ENCODE data around the gene ITGA11. TPM values are rescaled to one million over a fixed set of nuclear protein-coding genes. Genes with fewer than 3 reads are reported as not detected.

Gene ITGA11
- total and polyA plus RNA-seq, 2 donors (not counting 1 experiment from before 2014, with no cell fraction given) = 21.5 to 29.6 TPM

GRCh38 chr15:68322796-68323195 lies 109.2 kb downstream of the ITGA11 start:
- no peak for DNase-seq (ENCODE audit: low read depth in 2 of 2)
- no peak overlapping the region for H2AFZ ChIP-seq (ENCODE audit: low read length)
- H4K20me1 ChIP-seq (ENCODE audit: control insufficient read depth, extremely low read depth, insufficient read depth, low read length) = peaks cover 2% of the 10 kb centered on the region
- H3K79me2 ChIP-seq (ENCODE audit: control insufficient read depth, insufficient read depth, low read length) = no peaks in the 10 kb centered on the region
- H3K9ac ChIP-seq (ENCODE audit: insufficient read depth, low read length) = no peak overlapping the region
- no peaks in the 10 kb centered on the region for H3K9me3 ChIP-seq (ENCODE audit: control insufficient read depth, insufficient read depth, low read depth, low read length)
- H3K4me3 ChIP-seq (replicated peaks in 1 of 4; ENCODE audit: control extremely low read depth in 1 of 4, insufficient read depth in 1 of 4, low read depth in 3 of 4, low read length in 4 of 4) = no peak overlapping the region
- TF ChIP-seq EZH2 (IDR thresholded peaks at IDR 0.05; ENCODE audit: low read length, missing control alignments) (no peak), CTCF (conservative IDR thresholded peaks at IDR 0.05 in 1 of 2, IDR thresholded peaks at IDR 0.05 in 1 of 2; ENCODE audit: low read depth in 1 of 2, low read length in 2 of 2) (no peak)
- no peak overlapping the region for H3K4me2 ChIP-seq (ENCODE audit: extremely low read depth, insufficient read depth, low read length)
- no peak overlapping the region for H3K27ac ChIP-seq (ENCODE audit: insufficient read depth, low read length)
- H3K36me3 ChIP-seq (ENCODE audit: control insufficient read depth, insufficient read depth, low read length) = no peaks in the 10 kb centered on the region
- H3K27me3 ChIP-seq (ENCODE audit: control insufficient read depth, insufficient read depth, low read length) = peaks cover 5% of the 10 kb centered on the region
- H3K4me1 ChIP-seq (ENCODE audit: control insufficient read depth, extremely low read depth, insufficient read depth, low read length) = no peaks in the 10 kb centered on the region

GRCh38 chr15:68321229-68321628 lies 110.7 kb downstream of the ITGA11 start:
- no peaks in the 10 kb centered on the region for H3K36me3 ChIP-seq (ENCODE audit: control insufficient read depth, insufficient read depth, low read length)
- no peak overlapping the region for H3K4me3 ChIP-seq (replicated peaks in 1 of 4; ENCODE audit: control extremely low read depth in 1 of 4, insufficient read depth in 1 of 4, low read depth in 3 of 4, low read length in 4 of 4)
- no peak overlapping the region for H3K4me2 ChIP-seq (ENCODE audit: extremely low read depth, insufficient read depth, low read length)
- no peak overlapping the region for H3K9ac ChIP-seq (ENCODE audit: insufficient read depth, low read length)
- DNase-seq (ENCODE audit: low read depth in 2 of 2) = no peak
- no peaks in the 10 kb centered on the region for H3K79me2 ChIP-seq (ENCODE audit: control insufficient read depth, insufficient read depth, low read length)
- H4K20me1 ChIP-seq (ENCODE audit: control insufficient read depth, extremely low read depth, insufficient read depth, low read length) = peaks cover 2% of the 10 kb centered on the region
- no peaks in the 10 kb centered on the region for H3K9me3 ChIP-seq (ENCODE audit: control insufficient read depth, insufficient read depth, low read depth, low read length)
- H3K27ac ChIP-seq (ENCODE audit: insufficient read depth, low read length) = no peak overlapping the region
- no peaks in the 10 kb centered on the region for H3K4me1 ChIP-seq (ENCODE audit: control insufficient read depth, extremely low read depth, insufficient read depth, low read length)
- no peak for TF ChIP-seq EZH2 (IDR thresholded peaks at IDR 0.05; ENCODE audit: low read length, missing control alignments)
- no peak for TF ChIP-seq CTCF (conservative IDR thresholded peaks at IDR 0.05 in 1 of 2, IDR thresholded peaks at IDR 0.05 in 1 of 2; ENCODE audit: low read depth in 1 of 2, low read length in 2 of 2)
- H2AFZ ChIP-seq (ENCODE audit: low read length) = no peak overlapping the region
- H3K27me3 ChIP-seq (ENCODE audit: control insufficient read depth, insufficient read depth, low read length) = peaks cover 4% of the 10 kb centered on the region

- H3K36me3 ChIP-seq (ENCODE audit: control insufficient read depth, insufficient read depth, low read length) = no peaks in the 10 kb centered on the region
- H2AFZ ChIP-seq (ENCODE audit: low read length) = no peak overlapping the region
- no peaks in the 10 kb centered on the region for H3K27me3 ChIP-seq (ENCODE audit: control insufficient read depth, insufficient read depth, low read length)
- no peaks in the 10 kb centered on the region for H3K79me2 ChIP-seq (ENCODE audit: control insufficient read depth, insufficient read depth, low read length)
- TF ChIP-seq CTCF (conservative IDR thresholded peaks at IDR 0.05 in 1 of 2, IDR thresholded peaks at IDR 0.05 in 1 of 2; ENCODE audit: low read depth in 1 of 2, low read length in 2 of 2) = no peak
- TF ChIP-seq EZH2 (IDR thresholded peaks at IDR 0.05; ENCODE audit: low read length, missing control alignments) = no peak
- no peak for DNase-seq (ENCODE audit: low read depth in 2 of 2)
- H3K4me1 ChIP-seq (ENCODE audit: control insufficient read depth, extremely low read depth, insufficient read depth, low read length) = no peaks in the 10 kb centered on the region
- H4K20me1 ChIP-seq (ENCODE audit: control insufficient read depth, extremely low read depth, insufficient read depth, low read length) = peaks cover 2% of the 10 kb centered on the region
- no peak overlapping the region for H3K4me2 ChIP-seq (ENCODE audit: extremely low read depth, insufficient read depth, low read length)
- H3K4me3 ChIP-seq (replicated peaks in 1 of 4; ENCODE audit: control extremely low read depth in 1 of 4, insufficient read depth in 1 of 4, low read depth in 3 of 4, low read length in 4 of 4) = no peak overlapping the region
- H3K27ac ChIP-seq (ENCODE audit: insufficient read depth, low read length) = no peak overlapping the region
- H3K9me3 ChIP-seq (ENCODE audit: control insufficient read depth, insufficient read depth, low read depth, low read length) = no peaks in the 10 kb centered on the region
- no peak overlapping the region for H3K9ac ChIP-seq (ENCODE audit: insufficient read depth, low read length)
Observed at GRCh38 chr15:68319997-68320396, 112.0 kb downstream of the ITGA11 start.

Measured in fibroblast of lung (primary cell).